Mucosa of rectum (tissue), 2 donors: Measurements from ENCODE around the gene ENTPD1.

ENCODE experiments used
- H3K27ac ChIP-seq, 2 donors: one replicate each; pipeline ENCODE4 v1.7.0; 2013; ENCODE audit warnings: inconsistent platforms in 2 of 2, low read depth in 2 of 2, low read length in 2 of 2
- H3K27me3 ChIP-seq, 2 donors: one replicate each; pipeline ENCODE4 v1.7.0; 2013; ENCODE audit warnings: low read length in 2 of 2; ENCODE audit not compliant: control insufficient read depth in 2 of 2, insufficient read depth in 2 of 2
- H3K36me3 ChIP-seq, 2 donors: one replicate each; pipeline ENCODE4 v1.7.0; 2013; ENCODE audit warnings: low read length in 2 of 2; ENCODE audit not compliant: control insufficient read depth in 2 of 2, insufficient read depth in 2 of 2
- H3K4me1 ChIP-seq, 2 donors: one replicate each; pipeline ENCODE4 v1.7.0; 2013; ENCODE audit warnings: low read length in 2 of 2, mild to moderate bottlenecking in 1 of 2; ENCODE audit not compliant: control insufficient read depth in 2 of 2, insufficient read depth in 2 of 2
- H3K4me3 ChIP-seq, 2 donors: one replicate each; pipeline ENCODE4 v1.7.0; 2013; ENCODE audit warnings: low read length in 2 of 2
- H3K9ac ChIP-seq, 2 donors: one replicate each; pipeline ENCODE4 v1.7.0; 2013; ENCODE audit warnings: low read length in 2 of 2, low read depth in 1 of 2, mild to moderate bottlenecking in 1 of 2
- H3K9me3 ChIP-seq, 2 donors: one replicate each; pipeline ENCODE4 v1.7.0; 2013; ENCODE audit warnings: low read length in 2 of 2; ENCODE audit not compliant: control insufficient read depth in 2 of 2
- donor health status: healthy.
- donor health status: Normal muscosa, but diverticular disease.

ENTPD1 gene

GRCh38 chr10:95836610-95837355 lies 80.8 kb downstream of the ENTPD1 start:
- no peaks in the 10 kb centered on the region for H3K27me3 ChIP-seq
- H3K4me3 ChIP-seq: no peak overlapping the region
- no peaks in the 10 kb centered on the region for H3K9me3 ChIP-seq
- no peaks in the 10 kb centered on the region for H3K36me3 ChIP-seq
- H3K4me1 ChIP-seq: peaks cover 8 to 21% of the 10 kb centered on the region in 2 donors
- no peak overlapping the region for H3K9ac ChIP-seq
- peak overlapping the region; percentile 34 to 53 for H3K27ac ChIP-seq

- Histone ChIP-seq H3K9ac (no peak overlapping the region), H3K27me3 (no peaks in the 10 kb centered on the region), H3K36me3 (no peaks in the 10 kb centered on the region), H3K9me3 (no peaks in the 10 kb centered on the region), H3K4me1 (peaks cover 8 to 16% of the 10 kb centered on the region in 2 donors), H3K27ac (peak overlapping the region; percentile 34 to 53), H3K4me3 (no peak overlapping the region)
These were observed 81.4 kb downstream of the ENTPD1 start for GRCh38 chr10:95837356-95837776.

GRCh38 chr10:95837783-95838182 lies 81.8 kb downstream of the ENTPD1 start:
- no peaks in the 10 kb centered on the region for H3K27me3 ChIP-seq
- H3K36me3 ChIP-seq: no peaks in the 10 kb centered on the region
- H3K4me3 ChIP-seq: no peak overlapping the region
- peak overlapping the region; percentile 34 to 53 for H3K27ac ChIP-seq
- H3K9me3 ChIP-seq: no peaks in the 10 kb centered on the region
- H3K9ac ChIP-seq: no peak overlapping the region
- H3K4me1 ChIP-seq: peaks cover 8 to 13% of the 10 kb centered on the region in 2 donors

- no peaks in the 10 kb centered on the region for H3K27me3 ChIP-seq
- H3K27ac ChIP-seq: no peak overlapping the region
- no peak overlapping the region for H3K4me3 ChIP-seq
- no peaks in the 10 kb centered on the region for H3K36me3 ChIP-seq
- H3K9ac ChIP-seq: no peak overlapping the region
- no peaks in the 10 kb centered on the region for H3K9me3 ChIP-seq
- peaks cover 8 to 13% of the 10 kb centered on the region in 2 donors for H3K4me1 ChIP-seq
These were observed 84.2 kb downstream of the ENTPD1 start for GRCh38 chr10:95840121-95840520.

DNA sequence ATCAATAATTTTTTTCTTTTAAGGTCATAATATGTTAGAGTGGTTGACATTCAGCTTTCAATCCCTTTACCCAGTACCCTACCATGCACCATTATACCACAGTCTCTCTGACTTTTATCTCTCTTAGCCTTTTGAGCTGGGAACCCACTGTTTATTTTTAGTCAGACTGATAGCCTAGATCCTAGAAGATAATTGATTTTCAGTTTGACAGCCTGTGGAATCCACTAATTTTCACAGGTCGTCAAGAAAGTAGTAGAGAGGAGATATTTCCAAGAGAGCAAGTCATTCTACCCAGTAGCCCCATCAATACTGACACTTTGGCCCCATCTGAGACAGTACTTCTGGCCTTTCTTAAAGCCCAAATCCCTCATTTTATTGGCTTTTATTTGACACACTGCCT lies 84.7 kb downstream of the ENTPD1 start:
- peaks cover 8 to 13% of the 10 kb centered on the region in 2 donors for H3K4me1 ChIP-seq

DNA sequence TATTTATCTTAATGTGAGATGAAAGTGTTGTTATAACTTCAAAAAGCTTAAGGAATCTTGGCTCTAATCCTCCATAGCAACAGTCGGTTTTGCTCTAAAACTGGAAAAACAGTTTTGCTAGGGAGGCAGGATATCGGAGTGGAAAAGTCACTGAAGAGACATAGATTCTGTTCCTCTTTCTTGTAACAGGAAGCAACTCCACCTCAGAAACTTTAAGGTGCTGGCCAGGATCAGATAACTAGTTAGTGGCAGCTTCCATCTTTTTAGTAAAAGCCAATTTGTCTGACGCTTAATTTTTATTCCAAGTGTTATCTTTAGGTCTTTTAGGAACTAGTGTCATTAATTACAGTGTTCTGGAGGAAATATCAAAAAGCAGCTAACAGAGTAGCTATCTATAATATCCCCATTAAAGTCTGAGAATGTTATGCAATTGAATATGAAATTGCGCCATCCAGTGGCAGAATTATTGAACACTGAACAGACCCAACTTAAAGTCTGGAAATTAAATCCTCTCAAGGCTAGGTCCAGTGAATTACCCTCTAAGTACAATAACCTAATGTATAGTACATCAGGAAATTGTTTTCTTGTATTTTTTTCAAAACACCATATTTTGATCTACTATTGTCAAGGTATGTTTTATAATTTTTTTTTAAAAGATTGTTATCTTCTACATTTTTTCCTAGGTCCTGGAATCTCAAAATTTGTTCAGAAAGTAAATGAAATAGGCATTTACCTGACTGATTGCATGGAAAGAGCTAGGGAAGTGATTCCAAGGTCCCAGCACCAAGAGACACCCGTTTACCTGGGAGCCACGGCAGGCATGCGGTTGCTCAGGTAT lies 85.9 kb downstream of the ENTPD1 start:
- Histone ChIP-seq H3K9me3 (no peaks in the 10 kb centered on the region), H3K4me1 (peaks cover 5 to 13% of the 10 kb centered on the region in 2 donors), H3K27me3 (no peaks in the 10 kb centered on the region), H3K27ac (peak overlapping the region in 1 of 2 donors; percentile 37), H3K9ac (peak overlapping the region in 1 of 2 donors; percentile 11), H3K36me3 (no peaks in the 10 kb centered on the region), H3K4me3 (no peak overlapping the region)

More for the DNA sequence above, 84.7 kb downstream of the ENTPD1 start:
- Histone ChIP-seq H3K4me3 (no peak overlapping the region), H3K9ac (no peak overlapping the region), H3K27ac (no peak overlapping the region), H3K36me3 (no peaks in the 10 kb centered on the region), H3K27me3 (no peaks in the 10 kb centered on the region), H3K9me3 (no peaks in the 10 kb centered on the region)

GRCh38 chr10:95845411-95845810 lies 89.4 kb downstream of the ENTPD1 start:
- Histone ChIP-seq H3K9me3 (no peaks in the 10 kb centered on the region), H3K9ac (no peak overlapping the region), H3K4me3 (no peak overlapping the region), H3K27me3 (no peaks in the 10 kb centered on the region), H3K4me1 (peaks cover 0 to 3% of the 10 kb centered on the region in 2 donors), H3K27ac (no peak overlapping the region), H3K36me3 (peaks cover 0 to 3% of the 10 kb centered on the region in 2 donors)

- no peaks in the 10 kb centered on the region for H3K4me1 ChIP-seq
- H3K27me3 ChIP-seq: no peaks in the 10 kb centered on the region
- H3K9ac ChIP-seq: no peak overlapping the region
- no peak overlapping the region for H3K4me3 ChIP-seq
- no peaks in the 10 kb centered on the region for H3K9me3 ChIP-seq
- H3K36me3 ChIP-seq: peaks cover 0 to 3% of the 10 kb centered on the region in 2 donors
- no peak overlapping the region for H3K27ac ChIP-seq
These were observed 91.0 kb downstream of the ENTPD1 start for GRCh38 chr10:95847007-95847406.

DNA sequence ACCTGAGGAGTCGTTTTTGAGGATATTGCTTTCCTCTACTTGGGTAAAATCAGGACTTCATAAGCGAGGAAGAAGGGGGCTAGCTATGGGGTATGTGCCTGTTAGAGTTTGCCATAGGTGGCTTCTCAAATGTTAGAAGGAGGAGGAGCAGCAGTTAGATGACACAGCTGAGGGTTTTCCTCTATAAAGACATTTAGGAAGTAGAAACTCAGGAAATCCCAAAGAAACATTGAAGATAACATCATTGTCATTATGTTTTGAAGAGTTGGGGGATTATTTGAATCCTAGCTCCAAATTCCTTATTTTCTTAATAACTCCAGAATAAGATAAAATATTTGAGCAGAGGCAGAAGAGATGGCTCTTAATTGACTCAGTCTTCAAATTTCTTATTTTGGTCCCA lies 92.9 kb downstream of the ENTPD1 start:
- Histone ChIP-seq H3K9me3 (no peaks in the 10 kb centered on the region), H3K4me3 (no peak overlapping the region), H3K9ac (no peak overlapping the region), H3K27ac (no peak overlapping the region), H3K36me3 (peaks cover 0 to 3% of the 10 kb centered on the region in 2 donors), H3K27me3 (no peaks in the 10 kb centered on the region), H3K4me1 (no peaks in the 10 kb centered on the region)

DNA sequence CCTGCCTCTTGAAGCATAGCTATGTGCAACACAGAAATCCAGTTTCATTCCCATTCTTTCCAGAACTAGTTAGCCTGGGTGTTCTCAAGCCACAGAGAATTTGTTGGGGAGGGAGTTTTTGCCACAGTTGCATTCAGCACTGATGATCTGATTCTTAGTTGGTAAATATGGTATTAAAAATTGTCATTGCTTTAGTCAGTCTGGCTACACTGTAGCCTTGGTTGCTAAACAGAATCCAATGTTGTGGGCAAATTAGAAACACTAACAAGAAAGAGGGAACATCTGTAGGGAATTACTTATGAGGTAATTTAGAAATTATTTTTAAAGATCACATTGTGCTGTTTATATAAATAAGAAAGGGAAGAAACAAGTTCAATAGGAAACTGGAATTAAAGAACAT lies 94.8 kb downstream of the ENTPD1 start:
- H3K36me3 ChIP-seq: peaks cover 0 to 3% of the 10 kb centered on the region in 2 donors
- H3K4me1 ChIP-seq: no peaks in the 10 kb centered on the region
- no peak overlapping the region for H3K9ac ChIP-seq
- no peak overlapping the region for H3K4me3 ChIP-seq
- no peaks in the 10 kb centered on the region for H3K27me3 ChIP-seq
- H3K9me3 ChIP-seq: no peaks in the 10 kb centered on the region
- H3K27ac ChIP-seq: no peak overlapping the region
